ENCODE results near the gene RGS12.

The RGS12 gene

DNA sequence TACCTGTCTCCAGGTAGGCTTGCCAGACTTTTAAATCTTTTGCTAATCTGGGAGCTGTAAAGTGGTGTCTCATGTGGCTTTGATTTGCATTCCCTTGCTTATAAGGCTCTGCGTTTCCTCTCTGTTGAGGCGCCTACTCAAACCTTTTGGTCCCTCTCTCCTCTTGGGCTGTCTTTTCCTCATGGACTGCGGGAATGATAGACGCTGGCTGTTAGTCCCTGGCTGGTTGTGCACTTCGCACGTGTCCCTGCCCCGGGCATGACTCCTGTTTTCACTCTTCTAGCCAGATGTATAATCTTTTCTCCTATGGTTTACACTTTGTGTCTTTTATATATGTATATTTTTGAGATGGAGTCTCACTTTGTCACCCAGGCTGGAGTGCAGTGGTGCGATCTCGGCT lies 39.7 kb downstream of the RGS12 start:
- no peak for DNase-seq

DNA sequence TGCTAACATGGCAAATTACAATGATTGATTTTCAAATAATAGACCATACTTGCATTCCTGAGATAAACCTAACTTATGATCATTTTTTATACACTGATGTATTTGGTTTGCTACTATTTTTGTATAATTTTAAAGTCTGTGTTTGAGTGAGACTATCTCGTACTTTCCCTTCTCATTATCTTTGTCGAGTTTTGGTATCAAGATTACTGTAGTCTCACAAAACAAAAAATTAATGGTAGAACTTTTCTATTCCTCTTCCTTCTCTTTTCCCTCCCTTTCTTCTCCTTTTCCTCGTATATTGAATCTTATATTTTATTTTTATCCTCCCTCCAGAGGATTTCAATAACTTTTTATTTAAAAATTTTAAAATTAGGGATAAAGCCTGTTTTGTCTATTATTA lies 41.5 kb downstream of the RGS12 start:
- no peak for DNase-seq

DNA sequence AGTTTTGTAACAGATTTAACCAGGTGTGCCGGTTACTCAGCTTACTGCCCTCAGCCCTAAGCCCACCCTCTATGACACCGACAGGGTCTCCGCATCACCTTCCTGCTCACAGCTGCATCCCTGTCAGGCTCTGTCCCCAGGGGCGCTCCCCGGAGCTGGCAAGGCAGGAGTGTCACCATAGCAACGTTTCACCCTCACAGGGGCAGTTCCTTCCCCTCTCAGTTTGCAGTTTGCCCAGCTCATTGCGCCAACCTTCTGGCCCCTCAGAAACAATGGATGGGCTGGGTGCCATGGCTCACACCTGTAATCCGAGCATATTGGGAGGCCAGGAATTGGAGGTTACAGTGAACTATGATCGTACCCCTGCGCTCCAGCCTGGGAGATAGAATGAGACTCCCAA lies 42.6 kb downstream of the RGS12 start:
- DNase-seq, result no peak

DNA sequence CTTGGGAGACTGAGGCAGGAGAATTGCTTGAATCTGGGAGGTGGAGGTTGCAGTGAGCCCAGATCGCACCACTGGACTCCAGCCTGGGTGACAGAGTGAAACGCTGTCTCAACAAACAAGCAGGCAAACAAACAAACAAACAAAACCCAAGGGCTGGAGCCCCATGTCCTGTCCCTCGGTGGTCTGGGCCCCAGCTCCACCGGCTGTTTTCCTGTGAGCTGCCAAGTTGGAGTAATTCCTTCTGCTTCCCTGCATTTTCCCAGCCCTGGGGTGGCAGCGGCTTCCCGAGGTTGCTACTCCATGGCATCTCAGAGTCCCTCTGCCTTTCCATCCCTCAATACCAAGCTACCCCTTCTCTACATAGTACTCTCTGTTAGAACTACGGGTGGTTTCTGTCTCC lies 43.2 kb downstream of the RGS12 start:
- DNase-seq, result no peak

DNA sequence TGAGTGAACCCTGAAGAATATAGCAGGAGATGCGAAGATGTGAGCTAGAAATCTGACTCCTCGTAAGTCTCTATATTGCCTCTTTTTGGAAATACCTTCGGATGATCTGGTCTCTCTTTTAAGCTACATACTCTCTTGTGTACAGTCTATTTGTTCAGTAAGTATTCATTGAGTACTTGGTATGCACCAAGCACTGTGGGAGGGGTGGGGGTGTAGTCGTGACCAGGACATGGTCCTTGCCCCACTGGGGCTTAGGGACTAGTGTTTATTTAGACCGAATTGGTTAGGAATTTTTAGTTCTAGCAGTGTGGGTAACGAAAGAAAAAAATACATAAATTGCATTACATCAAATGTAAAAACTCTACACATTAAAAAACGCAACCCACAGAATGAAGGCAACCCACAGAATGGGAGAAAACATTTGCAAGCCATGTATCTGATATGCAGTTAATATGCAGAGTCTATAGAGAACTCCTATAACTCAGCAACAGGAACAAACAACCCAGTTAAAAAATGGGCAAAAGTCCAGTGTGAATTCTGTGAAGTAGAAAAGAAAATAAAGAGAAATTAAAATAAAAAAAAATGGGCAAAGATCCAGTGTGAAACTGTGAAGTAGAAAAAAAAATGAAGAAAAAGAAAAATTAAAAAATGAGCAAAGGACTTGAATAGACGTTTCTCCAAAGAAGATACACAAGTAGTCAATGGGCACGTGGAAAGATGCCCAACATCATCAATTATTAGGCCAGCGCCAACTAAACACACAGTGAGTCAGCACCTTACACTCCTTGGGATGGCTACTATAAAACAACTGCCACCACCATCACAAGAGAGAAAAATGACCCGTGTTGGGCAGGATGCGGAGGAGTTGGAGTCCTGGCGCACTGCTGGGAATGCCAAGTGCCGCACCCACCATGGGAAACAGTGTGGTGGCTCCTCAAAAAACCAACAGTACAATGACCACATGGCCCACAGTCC lies 43.8 kb downstream of the RGS12 start:
- DNase-seq, result no peak

DNA sequence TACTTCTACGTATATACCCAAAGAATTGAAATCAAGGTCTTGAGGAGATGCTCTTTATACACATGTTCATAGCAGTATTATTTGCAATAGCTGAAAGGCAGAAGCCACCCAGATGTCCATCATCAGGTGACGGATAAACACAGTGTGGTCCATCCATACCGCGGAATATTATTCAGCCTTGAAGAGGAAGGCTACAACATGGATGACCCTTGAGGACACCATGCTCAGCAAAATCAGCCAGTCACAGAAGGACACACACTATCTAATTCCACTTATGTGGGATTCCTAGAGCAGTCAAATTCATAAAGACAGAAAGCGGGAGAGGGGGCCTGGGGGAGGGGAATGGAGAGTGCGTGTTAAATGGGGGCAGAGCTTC lies 44.5 kb downstream of the RGS12 start:
- DNase-seq, result no peak

DNA sequence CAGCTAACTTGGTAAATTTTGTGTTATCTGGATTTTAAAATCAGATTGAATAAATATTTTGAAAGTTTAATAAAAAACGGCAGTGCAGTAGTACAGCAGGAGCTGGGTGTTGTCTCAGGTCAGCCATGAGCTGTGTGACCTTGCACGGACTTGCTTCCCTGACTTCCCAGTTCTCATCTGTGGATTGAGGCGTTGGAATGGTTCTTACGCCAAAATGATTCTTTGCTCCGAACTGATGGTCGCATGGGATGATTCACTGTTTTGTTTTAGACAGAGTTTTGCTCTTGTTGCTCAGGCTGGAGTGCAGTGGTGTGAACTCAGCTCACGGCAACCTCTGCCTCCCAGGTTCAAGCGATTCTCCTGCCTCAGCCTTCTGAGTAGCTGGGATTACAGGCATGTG lies 45.0 kb downstream of the RGS12 start:
- no peak for DNase-seq

DNA sequence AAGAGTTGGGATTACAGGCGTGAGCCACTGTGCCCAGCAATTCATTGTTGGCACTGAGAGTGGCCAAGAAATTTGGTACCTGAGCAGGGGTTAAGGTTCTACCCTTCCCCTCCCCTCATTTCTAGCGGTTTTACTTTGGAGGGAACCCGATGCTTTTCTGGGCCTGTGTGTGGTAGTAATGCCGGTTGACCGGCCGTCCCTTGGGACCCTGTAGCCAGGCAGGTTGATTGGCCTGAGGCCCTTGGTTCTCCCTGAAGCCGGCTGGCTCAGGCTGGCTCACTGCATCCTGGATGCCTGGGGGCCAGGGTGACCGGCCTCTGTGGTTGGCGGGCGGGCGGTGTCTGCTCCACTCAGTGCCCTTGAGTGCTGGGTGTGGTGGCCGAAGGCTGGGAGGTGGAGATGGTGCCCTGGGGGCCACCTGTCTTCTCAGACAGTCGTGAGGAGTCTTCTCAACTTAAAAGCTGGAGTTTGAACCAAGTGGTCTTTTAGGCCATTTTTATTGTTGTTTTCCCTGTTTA lies 45.6 kb downstream of the RGS12 start:
- DNase-seq, result no peak

DNA sequence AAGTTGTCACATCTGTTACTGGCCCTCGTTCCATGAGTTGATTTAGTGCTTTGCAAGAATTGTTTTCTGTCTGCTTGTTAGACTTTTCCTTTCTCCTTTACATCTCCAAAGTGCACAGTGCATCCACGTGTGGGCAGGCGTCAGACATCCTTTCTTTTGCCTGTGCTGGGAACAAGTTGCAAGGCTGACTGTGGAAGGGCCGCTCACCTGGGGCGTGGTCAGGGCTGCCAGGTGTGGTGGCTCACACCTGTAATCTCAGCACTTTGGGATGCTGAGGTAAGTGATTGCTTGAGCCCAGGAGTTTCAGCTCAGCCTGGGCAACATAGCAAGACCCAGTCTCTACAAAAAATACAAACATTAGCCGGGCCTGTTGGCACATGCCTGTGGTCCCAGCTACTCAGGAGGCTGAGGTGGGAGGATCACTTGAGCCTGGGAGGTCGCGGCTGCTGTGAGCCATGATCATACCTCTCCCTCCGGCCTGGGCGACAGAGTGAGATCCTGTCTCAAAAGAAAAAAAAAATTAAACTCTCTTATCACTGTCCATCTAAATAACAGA lies 46.2 kb downstream of the RGS12 start:
- DNase-seq, result no peak

DNA sequence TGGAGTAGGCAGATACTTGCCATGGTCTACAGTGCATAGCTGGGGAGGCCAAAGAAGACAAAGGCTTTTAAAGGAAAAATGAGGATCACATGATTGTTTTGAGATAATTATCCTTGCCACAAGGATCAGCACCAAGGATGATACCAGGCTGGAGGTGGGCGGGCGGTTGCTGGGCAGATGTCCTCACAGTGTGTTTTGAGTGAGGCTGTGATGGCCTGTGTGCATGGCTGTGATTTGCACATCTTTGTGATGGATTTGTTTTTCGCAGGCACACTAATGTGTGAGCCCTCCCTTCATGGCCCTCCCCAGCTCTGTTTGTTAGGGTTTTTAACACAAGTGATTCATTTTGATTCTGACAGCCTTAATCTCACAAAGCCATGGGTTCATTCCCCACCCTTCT lies 46.8 kb downstream of the RGS12 start:
- DNase-seq, result no peak

DNA sequence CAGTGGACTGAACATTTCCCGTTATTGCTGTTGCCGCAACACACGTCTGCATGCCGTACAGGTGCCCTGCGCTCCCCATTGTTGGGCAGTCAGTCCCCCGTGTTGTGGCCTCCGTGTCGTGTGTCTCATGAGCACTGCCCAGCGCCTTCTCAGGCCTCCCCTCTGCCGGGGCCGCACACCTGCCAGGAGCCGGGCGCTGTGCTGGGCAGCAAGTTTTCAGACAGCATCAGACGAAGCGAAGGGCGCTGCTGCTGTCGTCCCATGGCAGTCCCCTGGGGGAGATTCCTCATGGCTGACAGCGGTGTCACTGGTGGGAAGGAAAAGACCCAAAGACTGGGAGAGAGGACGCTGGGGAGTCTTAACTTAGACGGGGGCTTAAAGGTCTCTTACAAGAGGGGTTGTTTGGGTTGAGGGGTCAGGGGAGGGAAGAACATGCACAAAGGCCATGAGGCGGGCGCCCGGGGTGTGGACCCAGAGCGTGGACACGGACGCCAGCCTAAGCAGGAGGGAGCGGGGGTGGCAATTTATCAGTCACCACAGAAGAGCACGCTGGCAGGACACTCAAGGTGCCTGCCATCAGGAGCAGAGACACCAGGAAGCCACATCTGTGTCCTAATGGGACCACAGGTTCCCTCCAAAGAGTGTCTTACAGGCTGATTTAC lies 47.3 kb downstream of the RGS12 start:
- no peak for DNase-seq

DNA sequence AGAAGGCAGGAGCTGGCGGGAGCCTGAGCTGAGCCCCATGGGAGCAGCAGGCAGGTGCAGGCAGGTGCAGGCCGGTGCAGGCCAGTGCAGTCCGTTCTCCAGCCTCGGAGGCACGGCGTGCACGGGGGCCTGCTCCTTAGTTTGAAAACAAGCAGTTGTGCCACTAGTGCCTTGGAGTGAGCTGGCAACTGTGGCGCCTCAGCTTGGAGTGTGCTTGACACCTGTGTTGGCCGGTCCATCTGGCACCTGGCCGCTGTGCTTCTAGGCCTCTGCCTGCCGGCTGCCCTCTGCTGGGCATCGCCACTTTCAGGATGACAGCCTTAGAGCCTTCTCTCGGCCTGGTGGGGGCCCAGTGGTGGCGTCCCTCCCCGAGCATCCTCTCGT lies 47.9 kb downstream of the RGS12 start:
- no peak for DNase-seq

DNA sequence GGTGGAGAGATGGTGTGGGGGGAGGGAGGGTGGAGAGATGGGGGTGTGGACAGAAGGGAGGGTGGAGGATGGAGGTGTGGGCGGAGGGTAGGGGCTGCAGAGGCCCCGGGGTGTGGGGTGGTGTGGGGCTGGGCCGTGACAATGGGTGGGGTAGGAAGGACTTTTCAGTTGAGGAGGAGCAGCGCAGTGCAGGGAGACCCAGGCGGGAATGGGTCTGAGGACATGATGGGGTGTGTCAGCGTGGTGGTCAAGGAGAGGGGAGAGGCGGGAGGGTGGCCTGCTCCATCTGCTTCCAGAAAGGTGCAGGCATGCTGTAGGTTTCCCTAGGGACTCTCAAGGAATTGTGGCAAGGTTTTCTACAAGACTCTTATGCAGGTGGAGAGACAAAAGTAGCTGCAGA lies 48.9 kb downstream of the RGS12 start:
- no peak for DNase-seq

DNA sequence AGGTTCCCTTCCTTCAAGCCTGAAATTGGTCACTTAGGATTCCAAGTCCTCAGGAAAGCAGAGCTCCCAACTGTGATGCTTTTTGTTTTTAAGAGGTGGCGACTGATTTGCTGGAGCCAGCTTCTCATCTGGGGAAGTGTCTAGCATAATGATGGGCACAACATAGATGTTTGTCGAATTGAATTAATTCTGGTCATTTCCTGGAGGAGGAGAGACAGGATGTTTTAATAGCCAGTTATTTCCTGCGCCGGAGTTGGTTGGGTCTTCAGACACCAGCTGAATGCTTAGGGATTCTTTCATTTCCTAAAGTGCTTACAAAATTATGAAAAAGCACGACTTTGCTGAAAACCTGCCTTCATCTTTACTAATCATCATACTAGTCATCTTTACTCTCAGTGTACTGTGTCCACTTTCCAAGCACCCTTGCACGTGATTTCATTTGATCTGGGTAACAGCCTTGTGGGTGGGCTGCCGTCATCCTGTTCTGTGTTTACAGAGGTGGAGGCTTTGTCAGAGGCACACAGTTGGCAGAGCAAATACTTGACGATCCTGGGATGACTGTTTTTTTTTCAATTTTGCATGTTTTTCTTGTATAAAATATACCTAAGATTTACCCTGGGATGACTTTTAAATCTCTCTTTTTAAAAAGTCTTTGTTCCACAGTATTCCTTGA lies 49.5 kb downstream of the RGS12 start:
- no peak for DNase-seq

All from hippocampal formation (tissue), 2 donors.